ENCODE measurements around the gene MS4A4A.
"Not testable (repeated sequence)": the region's sequence is repeated elsewhere in the genome, so short reads cannot be mapped to it uniquely, and the experiment has no call there.

The MS4A4A gene

GRCh38 chr11:60280412-60280811, at the start of gene MS4A4A:
Gene MS4A4A (plus strand): TSS chr11:60280666. CDS start chr11:60280676, 10 bp downstream.
- no peak for DNase-seq

GRCh38 chr11:60230681-60231080, 49.8 kb upstream of the MS4A4A start:
- no peak for DNase-seq

GRCh38 chr11:60235321-60235720, 45.1 kb upstream of the MS4A4A start:
- DNase-seq, result no peak

GRCh38 chr11:60240662-60241061, 39.8 kb upstream of the MS4A4A start:
- no peak for DNase-seq

- DNase-seq, result no peak
Observed at GRCh38 chr11:60241786-60242185, 38.7 kb upstream of the MS4A4A start.

- DNase-seq, result no peak
Observed at GRCh38 chr11:60242740-60243239, 37.7 kb upstream of the MS4A4A start, which contains the start of gene MS4A4E. Gene MS4A4E (minus strand): TSS chr11:60243137. CDS start chr11:60230055, 13,082 bp downstream.

- no peak for DNase-seq
Observed at GRCh38 chr11:60251485-60252212, 28.8 kb upstream of the MS4A4A start.

- no peak for DNase-seq
Observed at GRCh38 chr11:60252213-60253108, 28.0 kb upstream of the MS4A4A start.

GRCh38 chr11:60257956-60258722, 22.3 kb upstream of the MS4A4A start:
- no peak for DNase-seq

GRCh38 chr11:60261014-60261413, 19.5 kb upstream of the MS4A4A start:
- no peak for DNase-seq

GRCh38 chr11:60263402-60263801, 17.1 kb upstream of the MS4A4A start:
- DNase-seq, result no peak

GRCh38 chr11:60264644-60265043, 15.8 kb upstream of the MS4A4A start:
- DNase-seq, result no peak

- DNase-seq, result no peak
Observed at GRCh38 chr11:60265373-60266214, 14.9 kb upstream of the MS4A4A start.

- DNase-seq, result no peak
Observed at GRCh38 chr11:60274416-60274815, 6.0 kb upstream of the MS4A4A start.

- DNase-seq, result no peak
Observed at GRCh38 chr11:60281485-60281884, 1.0 kb downstream of the MS4A4A start.

GRCh38 chr11:60282286-60282685, 1.8 kb downstream of the MS4A4A start:
- DNase-seq, result no peak

GRCh38 chr11:60285411-60286126, 5.1 kb downstream of the MS4A4A start:
- not testable (repeated sequence) for DNase-seq

- DNase-seq, result no peak
Observed at GRCh38 chr11:60288531-60288930, 8.1 kb downstream of the MS4A4A start.

- DNase-seq, result no peak
Observed at GRCh38 chr11:60292145-60292544, 11.7 kb downstream of the MS4A4A start.

- DNase-seq, result no peak
Observed at GRCh38 chr11:60301178-60301577, 20.7 kb downstream of the MS4A4A start.

- DNase-seq, result not testable (repeated sequence)
Observed at GRCh38 chr11:60301884-60302283, 21.4 kb downstream of the MS4A4A start.
